Ishikawa (cell line): ENCODE results near the gene TESPA1.

Experiments used
- CEBPB ChIP-seq: IDR thresholded peaks from 2 replicates; pipeline ENCODE4 v1.6.1; 2012
- CREB1 ChIP-seq: IDR thresholded peaks from 2 replicates; pipeline ENCODE4 v1.6.1; 2012; ENCODE audit warnings: low read depth
- EGR1 ChIP-seq: IDR thresholded peaks from 2 replicates; pipeline ENCODE4 v1.6.1; 2012
- EP300 ChIP-seq: IDR thresholded peaks from 2 replicates; pipeline ENCODE4 v1.6.1; 2012; ENCODE audit warnings: borderline replicate concordance
- NFIC ChIP-seq: IDR thresholded peaks from 2 replicates; pipeline ENCODE4 v1.6.1; 2012
- RAD21 ChIP-seq: IDR thresholded peaks from 2 replicates; pipeline ENCODE4 v1.6.1; 2012; ENCODE audit warnings: low read depth
- TAF1 ChIP-seq: IDR thresholded peaks from 2 replicates; pipeline ENCODE4 v1.6.1; 2012; ENCODE audit warnings: low read depth, mild to moderate bottlenecking
- TCF12 ChIP-seq: IDR thresholded peaks from 2 replicates; pipeline ENCODE4 v1.6.1; 2012; ENCODE audit warnings: low read depth
- TEAD4 ChIP-seq: IDR thresholded peaks from 2 replicates; pipeline ENCODE4 v1.6.1; 2012
- YY1 ChIP-seq: IDR thresholded peaks from 2 replicates; pipeline ENCODE4 v1.6.1; 2012; ENCODE audit warnings: low read depth
- ZBTB7A ChIP-seq: IDR thresholded peaks from 2 replicates; pipeline ENCODE4 v1.6.1; 2012; ENCODE audit warnings: low read depth
- TF ChIP-seq, protein P1 (sequence below): IDR thresholded peaks from 2 replicates; pipeline ENCODE4 v1.6.1; 2012; ENCODE audit warnings: low read depth, mild to moderate bottlenecking
- TF ChIP-seq, protein P2 (sequence below): IDR thresholded peaks from 2 replicates; pipeline ENCODE4 v1.6.1; 2012
- TF ChIP-seq, protein P3 (sequence below): IDR thresholded peaks from 2 replicates; pipeline ENCODE4 v1.6.1; 2012

DNA sequence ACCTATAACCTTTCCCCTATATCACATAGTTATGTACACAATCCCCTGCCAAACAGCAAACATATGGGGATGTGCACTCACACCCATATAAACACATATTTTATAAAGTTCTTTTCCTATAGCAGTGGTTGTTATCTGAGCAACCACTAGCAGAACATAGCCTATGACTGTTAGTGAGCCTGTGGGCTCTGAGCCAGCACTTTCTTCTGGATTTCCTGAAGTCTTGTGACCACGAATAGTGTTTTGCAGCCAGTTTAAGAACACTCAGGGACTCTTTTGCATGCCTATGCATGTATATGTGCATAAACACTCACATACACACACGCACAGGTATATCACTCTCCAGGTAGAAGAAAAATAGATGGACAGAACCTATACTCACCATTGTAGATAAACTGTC is 17.1 kb downstream of the TESPA1 start:
- no peak for TF ChIP-seq RAD21
- no peak for TF ChIP-seq TEAD4
- no peak for TF ChIP-seq TAF1
- TF ChIP-seq, protein P1, sequence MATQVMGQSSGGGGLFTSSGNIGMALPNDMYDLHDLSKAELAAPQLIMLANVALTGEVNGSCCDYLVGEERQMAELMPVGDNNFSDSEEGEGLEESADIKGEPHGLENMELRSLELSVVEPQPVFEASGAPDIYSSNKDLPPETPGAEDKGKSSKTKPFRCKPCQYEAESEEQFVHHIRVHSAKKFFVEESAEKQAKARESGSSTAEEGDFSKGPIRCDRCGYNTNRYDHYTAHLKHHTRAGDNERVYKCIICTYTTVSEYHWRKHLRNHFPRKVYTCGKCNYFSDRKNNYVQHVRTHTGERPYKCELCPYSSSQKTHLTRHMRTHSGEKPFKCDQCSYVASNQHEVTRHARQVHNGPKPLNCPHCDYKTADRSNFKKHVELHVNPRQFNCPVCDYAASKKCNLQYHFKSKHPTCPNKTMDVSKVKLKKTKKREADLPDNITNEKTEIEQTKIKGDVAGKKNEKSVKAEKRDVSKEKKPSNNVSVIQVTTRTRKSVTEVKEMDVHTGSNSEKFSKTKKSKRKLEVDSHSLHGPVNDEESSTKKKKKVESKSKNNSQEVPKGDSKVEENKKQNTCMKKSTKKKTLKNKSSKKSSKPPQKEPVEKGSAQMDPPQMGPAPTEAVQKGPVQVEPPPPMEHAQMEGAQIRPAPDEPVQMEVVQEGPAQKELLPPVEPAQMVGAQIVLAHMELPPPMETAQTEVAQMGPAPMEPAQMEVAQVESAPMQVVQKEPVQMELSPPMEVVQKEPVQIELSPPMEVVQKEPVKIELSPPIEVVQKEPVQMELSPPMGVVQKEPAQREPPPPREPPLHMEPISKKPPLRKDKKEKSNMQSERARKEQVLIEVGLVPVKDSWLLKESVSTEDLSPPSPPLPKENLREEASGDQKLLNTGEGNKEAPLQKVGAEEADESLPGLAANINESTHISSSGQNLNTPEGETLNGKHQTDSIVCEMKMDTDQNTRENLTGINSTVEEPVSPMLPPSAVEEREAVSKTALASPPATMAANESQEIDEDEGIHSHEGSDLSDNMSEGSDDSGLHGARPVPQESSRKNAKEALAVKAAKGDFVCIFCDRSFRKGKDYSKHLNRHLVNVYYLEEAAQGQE: no peak
- no peak for TF ChIP-seq EP300
- TF ChIP-seq ZBTB7A: no peak
- no peak for TF ChIP-seq TCF12
- TF ChIP-seq, protein P2, sequence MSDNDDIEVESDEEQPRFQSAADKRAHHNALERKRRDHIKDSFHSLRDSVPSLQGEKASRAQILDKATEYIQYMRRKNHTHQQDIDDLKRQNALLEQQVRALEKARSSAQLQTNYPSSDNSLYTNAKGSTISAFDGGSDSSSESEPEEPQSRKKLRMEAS: no peak
- TF ChIP-seq YY1: no peak
- TF ChIP-seq CEBPB: no peak
- no peak for TF ChIP-seq EGR1
- no peak for TF ChIP-seq CREB1
- TF ChIP-seq, protein P3, sequence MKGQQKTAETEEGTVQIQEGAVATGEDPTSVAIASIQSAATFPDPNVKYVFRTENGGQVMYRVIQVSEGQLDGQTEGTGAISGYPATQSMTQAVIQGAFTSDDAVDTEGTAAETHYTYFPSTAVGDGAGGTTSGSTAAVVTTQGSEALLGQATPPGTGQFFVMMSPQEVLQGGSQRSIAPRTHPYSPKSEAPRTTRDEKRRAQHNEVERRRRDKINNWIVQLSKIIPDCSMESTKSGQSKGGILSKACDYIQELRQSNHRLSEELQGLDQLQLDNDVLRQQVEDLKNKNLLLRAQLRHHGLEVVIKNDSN: no peak
- no peak for TF ChIP-seq NFIC
